H1 (cell line): ENCODE results near the gene WDR5. TPM values are rescaled to one million over a fixed set of nuclear protein-coding genes. Genes with fewer than 3 reads are reported as not detected.

Experiments
- CTCF ChIA-PET: fragments of 300-600 bp; sonication (Branson Sonifier 250); formaldehyde crosslinking; loops from one replicate; lab custom pipeline; 2021; ENCODE audit not compliant: partially characterized antibody; lab: Charles Lee
- POLR2A ChIA-PET: fragments of 300-600 bp; sonication (Branson Sonifier 250); formaldehyde crosslinking; loops from one replicate; lab custom pipeline; 2021; ENCODE audit warnings: inconsistent platforms; ENCODE audit not compliant: partially characterized antibody; lab: Charles Lee
- DNase-seq, 2 experiments: peaks; one replicate each; pipeline versions ENCODE4 v3.0.0 to v3.0.0-alpha.2; 2010 to 2022; ENCODE audit warnings: low spot score in 2 of 2, low read depth in 1 of 2, mixed read lengths in 1 of 2
- FAIRE-seq: peaks from 2 replicates; lab custom pipeline; 2011; peaks lifted over from hg19 to GRCh38; lab: Jason Lieb, UNC
- H2AFZ ChIP-seq: 2 replicates; pipeline ENCODE4 v1.8.1; 2012; ENCODE audit warnings: low read length, inconsistent platforms
- H2AK5ac ChIP-seq: 2 replicates; pipeline ENCODE4 v1.6.1; 2013; ENCODE audit warnings: low read depth, low read length
- H2BK120ac ChIP-seq: replicated peaks from 2 replicates; pipeline ENCODE3; 2013; ENCODE audit warnings: low read depth, low read length, inconsistent platforms
- H2BK12ac ChIP-seq: 2 replicates; pipeline ENCODE4 v1.6.1; 2013; ENCODE audit warnings: low read depth, low read length
- H2BK15ac ChIP-seq: 2 replicates; pipeline ENCODE4 v1.6.1; 2013; ENCODE audit warnings: low read length
- H2BK20ac ChIP-seq: 2 replicates; pipeline ENCODE4 v1.6.1; 2013; ENCODE audit warnings: low read length
- H2BK5ac ChIP-seq: 2 replicates; pipeline ENCODE4 v1.6.1; 2013; ENCODE audit warnings: low read depth, low read length
- H3K14ac ChIP-seq: 2 replicates; pipeline ENCODE4 v1.6.1; 2013; ENCODE audit warnings: inconsistent platforms; ENCODE audit not compliant: insufficient read length
- H3K18ac ChIP-seq: 2 replicates; pipeline ENCODE4 v1.6.1; 2013; ENCODE audit warnings: low read length; ENCODE audit errors: extremely low read depth
- H3K23ac ChIP-seq: 2 replicates; pipeline ENCODE4 v1.6.1; 2013; ENCODE audit warnings: inconsistent platforms; ENCODE audit not compliant: insufficient read length
- H3K23me2 ChIP-seq: 2 replicates; pipeline ENCODE4 v1.6.1; 2013; ENCODE audit warnings: low read depth, low read length
- H3K27ac ChIP-seq: 2 replicates; pipeline ENCODE4 v1.6.1; 2011; ENCODE audit warnings: low read depth, low read length, inconsistent platforms
- H3K27me3 ChIP-seq, 4 experiments: replicated peaks in 1 of 4; 1 replicate in 1 of 4; 2 replicates in 3 of 4; pipeline versions ENCODE4 v1.6.1 to v1.8.1; 2011 to 2013; ENCODE audit warnings: low read length in 3 of 4, mild to moderate bottlenecking in 3 of 4, inconsistent platforms in 2 of 4, mixed read lengths in 2 of 4, moderate library complexity in 1 of 4; ENCODE audit not compliant: control insufficient read depth in 3 of 4, insufficient read depth in 3 of 4; ENCODE audit errors: extremely low read depth in 1 of 4
- H3K36me3 ChIP-seq, 4 experiments: 2 replicates each; pipeline versions ENCODE4 v1.6.1 to v1.8.1; 2011 to 2013; ENCODE audit warnings: mild to moderate bottlenecking in 4 of 4, low read length in 3 of 4, moderate library complexity in 2 of 4, control low read depth in 1 of 4, inconsistent platforms in 1 of 4; ENCODE audit not compliant: insufficient read depth in 4 of 4, control insufficient read depth in 2 of 4
- H3K4ac ChIP-seq: replicated peaks from 2 replicates; pipeline ENCODE3; 2013; ENCODE audit warnings: low read length, low read depth, mixed read lengths, inconsistent platforms; ENCODE audit not compliant: insufficient read length
- H3K4me1 ChIP-seq, 4 experiments: replicated peaks in 1 of 4; 1 replicate in 1 of 4; 2 replicates in 3 of 4; pipeline versions ENCODE4 v1.6.1 to v1.8.1; 2011 to 2013; ENCODE audit warnings: low read length in 3 of 4, inconsistent platforms in 2 of 4, mixed read lengths in 1 of 4; ENCODE audit not compliant: insufficient read depth in 4 of 4, control insufficient read depth in 3 of 4
- H3K4me2 ChIP-seq, 2 experiments: 2 replicates each; pipeline versions ENCODE4 v1.6.1 to v1.8.1; 2011 to 2013; ENCODE audit warnings: low read depth in 2 of 2, low read length in 2 of 2, control low read depth in 1 of 2, inconsistent platforms in 1 of 2, mild to moderate bottlenecking in 1 of 2; ENCODE audit not compliant: insufficient read depth in 1 of 2
- H3K4me3 ChIP-seq, 4 experiments: fragments of 200-600, 300-600 bp in 1 of 4; sonication (generic), shearing (Covaris generic), sonication (Bioruptor Twin) in 1 of 4; 2 replicates each; pipeline versions ENCODE4 v1.5.1 to v1.8.1; 2011 to 2016; ENCODE audit warnings: low read length in 4 of 4, low read depth in 3 of 4, control low read depth in 2 of 4, inconsistent platforms in 2 of 4, mild to moderate bottlenecking in 2 of 4, mixed read lengths in 1 of 4, moderate library complexity in 1 of 4; ENCODE audit not compliant: insufficient read depth in 2 of 4; ENCODE audit errors: extremely low read depth in 1 of 4
- H3K56ac ChIP-seq: replicated peaks from 2 replicates; pipeline ENCODE3; 2013; ENCODE audit warnings: low read depth, mild to moderate bottlenecking, mixed read lengths, low read length, inconsistent platforms; ENCODE audit not compliant: insufficient read length
- H3K79me1 ChIP-seq: 2 replicates; pipeline ENCODE4 v1.6.1; 2013; ENCODE audit warnings: low read depth, low read length, control low read depth
- H3K79me2 ChIP-seq, 2 experiments: 2 replicates each; pipeline versions ENCODE4 v1.6.1 to v1.8.1; 2012 to 2013; ENCODE audit warnings: low read length in 2 of 2, mild to moderate bottlenecking in 2 of 2, inconsistent platforms in 1 of 2; ENCODE audit not compliant: insufficient read depth in 2 of 2, control insufficient read depth in 1 of 2
- H3K9ac ChIP-seq, 4 experiments: replicated peaks in 1 of 4; 1 replicate in 1 of 4; 2 replicates in 3 of 4; pipeline versions ENCODE4 v1.6.1 to v1.8.1; 2011 to 2013; ENCODE audit warnings: low read depth in 3 of 4, low read length in 3 of 4, control low read depth in 2 of 4, mild to moderate bottlenecking in 2 of 4, moderate library complexity in 2 of 4, inconsistent platforms in 1 of 4; ENCODE audit errors: extremely low read depth in 1 of 4
- H3K9me3 ChIP-seq, 2 experiments: 2 replicates each; pipeline versions ENCODE4 v1.6.1 to v1.8.1; 2012 to 2013; ENCODE audit warnings: mild to moderate bottlenecking in 2 of 2, moderate library complexity in 2 of 2, control low read depth in 1 of 2, inconsistent platforms in 1 of 2, low read depth in 1 of 2, low read length in 1 of 2, mixed read lengths in 1 of 2; ENCODE audit not compliant: insufficient read depth in 2 of 2
- H4K20me1 ChIP-seq, 2 experiments: replicated peaks in 1 of 2; 2 replicates each; pipeline versions ENCODE3 to v1.8.1; 2011 to 2013; ENCODE audit warnings: inconsistent platforms in 2 of 2, low read length in 2 of 2, mild to moderate bottlenecking in 1 of 2; ENCODE audit not compliant: insufficient read depth in 2 of 2, control insufficient read depth in 1 of 2
- H4K5ac ChIP-seq: 2 replicates; pipeline ENCODE4 v1.6.1; 2013; ENCODE audit warnings: low read length, low read depth, mixed read lengths, inconsistent platforms; ENCODE audit not compliant: insufficient read length
- H4K8ac ChIP-seq: 2 replicates; pipeline ENCODE4 v1.8.0; 2013; ENCODE audit warnings: mild to moderate bottlenecking, moderate library complexity, low read length, inconsistent platforms; ENCODE audit not compliant: insufficient read depth; ENCODE audit errors: extremely low read depth
- H4K91ac ChIP-seq: replicated peaks from 2 replicates; pipeline ENCODE3; 2013; ENCODE audit warnings: low read length, mixed read lengths, inconsistent platforms; ENCODE audit not compliant: insufficient read length
- CBX8 ChIP-seq: fragments of 300-800, 300-1000 bp; sonication (generic); IDR thresholded peaks from 2 replicates; pipeline ENCODE4 v1.7.1; 2016; ENCODE audit warnings: low read depth, low read length, borderline replicate concordance
- CTCF ChIP-seq, 3 experiments: IDR thresholded peaks; 1 replicate in 2 of 3; 2 replicates in 1 of 3; pipeline versions ENCODE4 v1.5.1 to v1.6.1; 2011; ENCODE audit warnings: low read length in 3 of 3, mild to moderate bottlenecking in 3 of 3, inconsistent platforms in 2 of 3, low read depth in 1 of 3, moderate library complexity in 1 of 3; ENCODE audit not compliant: insufficient read depth in 1 of 3; ENCODE audit errors: control extremely low read depth in 1 of 3
- MAFK ChIP-seq: IDR thresholded peaks from 2 replicates; pipeline ENCODE4 v1.6.1; 2012; ENCODE audit warnings: low read depth, mild to moderate bottlenecking, improper control_type of control experiment, low read length
- NRF1 ChIP-seq: IDR thresholded peaks from 2 replicates; pipeline ENCODE4 v1.6.1; 2011; ENCODE audit warnings: mild to moderate bottlenecking, low read depth, low read length, improper control_type of control experiment
- PHF8 ChIP-seq: fragments of 200-600 bp; sonication (generic); conservative IDR thresholded peaks from 2 replicates; pipeline ENCODE4 v1.7.1; 2012; ENCODE audit warnings: low read depth, mild to moderate bottlenecking, inconsistent platforms, low read length, moderate library complexity
- POLR2AphosphoS5 ChIP-seq: IDR thresholded peaks from 2 replicates; pipeline ENCODE4 v1.6.1; 2011; ENCODE audit warnings: low read depth, low read length
- RBBP5 ChIP-seq: IDR thresholded peaks from 2 replicates; pipeline ENCODE4 v1.7.1; 2012; ENCODE audit warnings: low read depth, mild to moderate bottlenecking, inconsistent platforms, low read length, moderate library complexity, borderline replicate concordance
- SAP30 ChIP-seq: fragments of 300-600 bp; sonication (generic); IDR thresholded peaks from 2 replicates; pipeline ENCODE4 v1.7.1; 2012; ENCODE audit warnings: low read length, moderate library complexity, mild to moderate bottlenecking, inconsistent platforms; ENCODE audit not compliant: insufficient read depth, insufficient replicate concordance
- SP4 ChIP-seq: IDR thresholded peaks from 2 replicates; pipeline ENCODE4 v1.6.1; 2012; ENCODE audit warnings: low read length, inconsistent platforms
- SRF ChIP-seq: IDR thresholded peaks from 2 replicates; pipeline ENCODE4 v1.6.1; 2011; ENCODE audit warnings: mild to moderate bottlenecking, low read depth, low read length, moderate library complexity
- WGBS, 2 experiments: shearing (Covaris generic) in 1 of 2; methylation state at CpG; one replicate each; pipeline versions ENCODE4 v1.1.6 to v1.1.7; 2013 to 2015; ENCODE audit warnings: low lambda C conversion rate in 2 of 2, mixed read lengths in 2 of 2, inconsistent platforms in 1 of 2, low coverage in 1 of 2, missing lambda C conversion rate in 1 of 2; ENCODE audit not compliant: insufficient replicate concordance in 2 of 2, insufficient coverage in 1 of 2, insufficient read length in 1 of 2; ENCODE audit errors: extremely low coverage in 1 of 2, missing lambda C conversion rate in 1 of 2; 5-methylcytosine and 5-hydroxymethylcytosine counted together
- polyA plus RNA-seq, 7 experiments: library from polyadenylated mRNA; depleted of rRNA in 3 of 7; stranded (reverse) in 5 of 7; unstranded in 2 of 7; fragments of >200 nt in 5 of 7; fragments of 200-250 nt in 2 of 7; gene quantifications; 1 replicate in 5 of 7; 2 replicates in 1 of 7; 4 replicates in 1 of 7; pipeline versions ENCODE4 v1.2.1 to v1.2.3, GENCODE V29; 2011 to 2013; ENCODE audit warnings: missing spikeins in 2 of 7, mixed read lengths in 2 of 7
- total RNA-seq: library from RNA; stranded (reverse); fragmentation: NEBNext Ultra II Directional; extraction: Animal tissue kit (Norgen Biotek cat#: 25700); gene quantifications from 2 replicates; pipeline ENCODE4 v1.2.1, GENCODE V29; 2021

The WDR5 gene
- total and polyA plus RNA-seq, 2 of the 8 experiments (the other 6 are each of a cell fraction or from before 2014, with no cell fraction given): 38.4 to 68.1 TPM

GRCh38 chr9:134146774-134147493, 11.1 kb downstream of the WDR5 start:
- no peak overlapping the region for H3K9ac ChIP-seq
- H2BK5ac ChIP-seq: no peak overlapping the region
- H2AFZ ChIP-seq: no peak overlapping the region
- H2BK12ac ChIP-seq: no peak overlapping the region
- no peak overlapping the region for H3K27ac ChIP-seq
- H4K5ac ChIP-seq: no peak overlapping the region
- no peak for DNase-seq
- no peaks in the 10 kb centered on the region; the same call in 1 of the 2 replicates for H3K79me1 ChIP-seq
- FAIRE-seq: no peak
- H2BK15ac ChIP-seq: no peak overlapping the region
- H3K4me1 ChIP-seq: no peaks in the 10 kb centered on the region
- H3K36me3 ChIP-seq: peaks cover 35 to 91% (median 56%) of the 10 kb centered on the region in 4 experiments
- no peaks in the 10 kb centered on the region for H3K23me2 ChIP-seq
- no peak overlapping the region for H3K23ac ChIP-seq
- H2AK5ac ChIP-seq: no peak overlapping the region
- no peak for TF ChIP-seq SP4
- no peak for TF ChIP-seq CBX8
- no peak for TF ChIP-seq PHF8
- no peak for TF ChIP-seq MAFK
- TF ChIP-seq SRF: no peak
- no peak for TF ChIP-seq POLR2AphosphoS5
- TF ChIP-seq NRF1: no peak
- TF ChIP-seq CTCF (IDR thresholded peaks at IDR 0.05; ENCODE audit: control extremely low read depth in 1 of 3, insufficient read depth in 1 of 3, low read depth in 1 of 3, low read length in 3 of 3): no peak
- no peak for TF ChIP-seq RBBP5
- TF ChIP-seq SAP30: no peak
- H4K91ac ChIP-seq: no peak overlapping the region
- no peak overlapping the region for H3K56ac ChIP-seq
- 92% methylated on average over 8 of the region's 8 CpGs; no CpG with 5 or more reads in 1 of the 2 experiments for WGBS, 2 experiments
- H4K8ac ChIP-seq: no peak overlapping the region
- H3K4me2 ChIP-seq: no peak overlapping the region
- peaks cover 4 to 22% of the 10 kb centered on the region in 2 experiments for H4K20me1 ChIP-seq
- no peak overlapping the region for H3K14ac ChIP-seq
- no peaks in the 10 kb centered on the region for H3K27me3 ChIP-seq
- H3K4ac ChIP-seq: no peak overlapping the region
- no peak overlapping the region for H3K4me3 ChIP-seq
- H3K79me2 ChIP-seq: peaks cover 0 to 3% of the 10 kb centered on the region in 2 experiments; a peak in 2 of 4 replicates
- no peak overlapping the region for H2BK120ac ChIP-seq
- ChIA-PET POLR2A (interaction anchor here (0.7 to 2.6 kb wide), 5 partner anchors 8 to 80 kb away, joined by 3 to 10 read pairs (median 4); no protein-coding TSS in a partner anchor), CTCF (interaction anchor here (1.6 to 2.1 kb wide), 4 partner anchors 9 to 105 kb away, joined by 3 to 9 read pairs (median 5); no protein-coding TSS in a partner anchor)
- no peak overlapping the region for H3K18ac ChIP-seq
- H3K9me3 ChIP-seq: no peaks in the 10 kb centered on the region
- no peak overlapping the region for H2BK20ac ChIP-seq
